Tibial nerve (tissue), 4 donors: Measurements from ENCODE around the gene ACAA1. TPM values are rescaled to one million over a fixed set of nuclear protein-coding genes. Genes with fewer than 3 reads are reported as not detected.

Experiments
- DNase-seq, 2 donors: peaks; one replicate each; pipeline ENCODE4 v3.0.0-alpha.2; 2019; ENCODE audit warnings: low spot score in 2 of 2
- H3K27ac ChIP-seq, 4 donors: fragments of 200-600 bp; sonication (generic) in 3 of 4; one replicate each; pipeline ENCODE4 v1.5.1; 2017 to 2019; ENCODE audit warnings: mild to moderate bottlenecking in 1 of 4
- H3K27me3 ChIP-seq, 2 donors: fragments of 200-600 bp; sonication (generic) in 1 of 2; one replicate each; pipeline versions ENCODE4 v1.5.1 to v1.6.0; 2017 to 2019
- H3K36me3 ChIP-seq, 3 donors: fragments of 200-600 bp; sonication (generic); one replicate each; pipeline ENCODE4 v1.5.1; 2018 to 2019
- H3K4me1 ChIP-seq, 4 donors: fragments of 200-600 bp; sonication (generic) in 3 of 4; one replicate each; pipeline ENCODE4 v1.5.1; 2017 to 2019
- H3K4me3 ChIP-seq, 4 donors: fragments of 200-600 bp; sonication (generic) in 3 of 4; one replicate each; pipeline ENCODE4 v1.5.1; 2017 to 2019; ENCODE audit warnings: mild to moderate bottlenecking in 1 of 4, moderate library complexity in 1 of 4
- H3K9me3 ChIP-seq, 4 donors: fragments of 200-600 bp; sonication (generic) in 3 of 4; one replicate each; pipeline ENCODE4 v1.5.1; 2017 to 2019
- EP300 ChIP-seq, 2 donors: sonication (generic); formaldehyde crosslinking; IDR thresholded peaks; one replicate each; pipeline ENCODE4 v1.6.1; 2017; ENCODE audit warnings: antibody characterized with exemption in 2 of 2, mild to moderate bottlenecking in 1 of 2
- POLR2A ChIP-seq, 2 donors: fragments of 450-650 bp; IDR thresholded peaks; one replicate each; pipeline ENCODE4 v1.6.1; 2017; ENCODE audit warnings: antibody characterized with exemption in 2 of 2, mild to moderate bottlenecking in 2 of 2, moderate library complexity in 2 of 2
- WGBS, 2 donors: methylation state at CpG; one replicate each; pipeline ENCODE4 v1.1.5; 2018; 5-methylcytosine and 5-hydroxymethylcytosine counted together
- total RNA-seq, 4 donors: library from RNA; depleted of rRNA; stranded (reverse); fragments of >200 nt; gene quantifications; one replicate each; pipeline ENCODE4 v1.1.0, GENCODE V29; 2016
- TF ChIP-seq, protein P1 (sequence below), 5 experiments: fragments of 200-600 bp in 3 of 5; fragments of 450-650 bp in 2 of 5; sonication (generic) in 3 of 5; IDR thresholded peaks; one replicate each; pipeline ENCODE4 v1.5.1; 2016 to 2019; ENCODE audit warnings: antibody characterized with exemption in 5 of 5, mild to moderate bottlenecking in 3 of 5, moderate library complexity in 2 of 5

ACAA1 gene
- total RNA-seq, 4 donors from 2014 or later = 63.9 to 83.3 (median 80.5) TPM

DNA sequence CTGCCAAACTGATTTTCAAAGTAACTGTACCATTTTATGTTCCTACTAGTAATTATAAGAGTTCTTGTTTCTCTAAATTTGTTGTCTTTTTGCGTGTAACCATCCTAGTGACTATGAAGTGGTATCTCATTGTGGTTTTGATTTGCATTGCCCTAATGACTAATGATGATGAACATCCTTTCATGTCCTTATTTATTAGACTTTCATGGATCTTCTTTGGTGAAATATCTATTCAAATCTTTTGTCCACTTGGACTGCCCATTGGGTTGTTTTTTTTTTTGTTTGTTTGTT, 32.0 kb upstream of the ACAA1 start:
- Histone ChIP-seq H3K36me3 (no peaks in the 10 kb centered on the region), H3K9me3 (no peaks in the 10 kb centered on the region), H3K27me3 (no peaks in the 10 kb centered on the region), H3K4me1 (peaks cover 0 to 45% (median 5%) of the 10 kb centered on the region in 4 donors), H3K4me3 (no peak overlapping the region), H3K27ac (peak overlapping the region in 1 of 4 donors; percentile 32)
- DNase-seq = no peak
- WGBS, 2 donors = 38 to 55% methylated on average over 1 of the region's 1 CpG
- no peak for TF ChIP-seq POLR2A (IDR thresholded peaks at IDR 0.05)
- TF ChIP-seq EP300 (IDR thresholded peaks at IDR 0.05) = no peak
- TF ChIP-seq, protein P1, sequence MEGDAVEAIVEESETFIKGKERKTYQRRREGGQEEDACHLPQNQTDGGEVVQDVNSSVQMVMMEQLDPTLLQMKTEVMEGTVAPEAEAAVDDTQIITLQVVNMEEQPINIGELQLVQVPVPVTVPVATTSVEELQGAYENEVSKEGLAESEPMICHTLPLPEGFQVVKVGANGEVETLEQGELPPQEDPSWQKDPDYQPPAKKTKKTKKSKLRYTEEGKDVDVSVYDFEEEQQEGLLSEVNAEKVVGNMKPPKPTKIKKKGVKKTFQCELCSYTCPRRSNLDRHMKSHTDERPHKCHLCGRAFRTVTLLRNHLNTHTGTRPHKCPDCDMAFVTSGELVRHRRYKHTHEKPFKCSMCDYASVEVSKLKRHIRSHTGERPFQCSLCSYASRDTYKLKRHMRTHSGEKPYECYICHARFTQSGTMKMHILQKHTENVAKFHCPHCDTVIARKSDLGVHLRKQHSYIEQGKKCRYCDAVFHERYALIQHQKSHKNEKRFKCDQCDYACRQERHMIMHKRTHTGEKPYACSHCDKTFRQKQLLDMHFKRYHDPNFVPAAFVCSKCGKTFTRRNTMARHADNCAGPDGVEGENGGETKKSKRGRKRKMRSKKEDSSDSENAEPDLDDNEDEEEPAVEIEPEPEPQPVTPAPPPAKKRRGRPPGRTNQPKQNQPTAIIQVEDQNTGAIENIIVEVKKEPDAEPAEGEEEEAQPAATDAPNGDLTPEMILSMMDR (IDR thresholded peaks at IDR 0.05) = no peak

DNA sequence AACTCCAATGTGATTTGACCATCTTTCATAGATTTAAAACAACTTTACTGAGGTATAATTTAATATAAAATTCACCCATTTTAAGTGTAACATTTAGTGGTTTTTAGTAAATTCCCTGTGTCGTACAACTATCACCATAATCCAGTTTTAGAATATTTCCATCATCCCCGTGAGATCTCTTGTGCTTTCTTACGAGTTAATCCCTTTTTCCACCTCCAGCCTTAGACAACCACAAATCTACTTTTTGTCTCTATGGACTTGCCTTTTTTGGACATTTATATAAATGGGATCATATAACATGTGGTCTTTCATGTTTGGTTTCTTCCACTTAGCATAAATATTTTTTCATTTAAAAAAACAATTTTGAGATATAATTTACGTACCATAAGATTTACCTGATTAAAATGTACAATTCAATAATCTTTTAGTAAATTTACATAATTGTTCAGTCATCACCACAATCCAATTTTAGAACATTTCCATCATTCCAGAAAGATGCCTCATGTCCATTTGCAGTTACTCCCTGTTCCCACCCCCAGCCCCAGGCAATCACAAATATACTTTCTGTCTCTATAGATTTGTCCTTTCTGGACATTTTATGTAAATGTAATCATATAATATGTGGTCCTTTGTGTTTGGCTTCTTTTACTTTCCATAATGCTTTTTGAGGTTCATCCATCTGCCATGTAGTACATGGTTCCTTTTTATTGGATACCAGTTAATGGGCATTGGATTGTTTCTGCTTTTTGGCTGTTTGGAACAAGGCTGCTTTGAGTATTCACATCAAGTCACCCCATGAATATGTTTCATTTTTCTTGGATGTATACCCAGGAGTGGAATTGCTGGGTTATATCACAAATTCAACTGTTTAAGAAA, 31.5 kb upstream of the ACAA1 start:
- Histone ChIP-seq H3K9me3 (no peaks in the 10 kb centered on the region), H3K27ac (peak overlapping the region in 1 of 4 donors; percentile 32), H3K27me3 (no peaks in the 10 kb centered on the region), H3K4me1 (peaks cover 0 to 39% (median 5%) of the 10 kb centered on the region in 4 donors), H3K36me3 (no peaks in the 10 kb centered on the region), H3K4me3 (no peak overlapping the region)
- no peak for DNase-seq
- WGBS, 2 donors = 81 to 83% methylated on average over 4 of the region's 4 CpGs
- TF ChIP-seq, protein P1 (IDR thresholded peaks at IDR 0.05) = no peak
- no peak for TF ChIP-seq EP300 (IDR thresholded peaks at IDR 0.05)
- no peak for TF ChIP-seq POLR2A (IDR thresholded peaks at IDR 0.05)

DNA sequence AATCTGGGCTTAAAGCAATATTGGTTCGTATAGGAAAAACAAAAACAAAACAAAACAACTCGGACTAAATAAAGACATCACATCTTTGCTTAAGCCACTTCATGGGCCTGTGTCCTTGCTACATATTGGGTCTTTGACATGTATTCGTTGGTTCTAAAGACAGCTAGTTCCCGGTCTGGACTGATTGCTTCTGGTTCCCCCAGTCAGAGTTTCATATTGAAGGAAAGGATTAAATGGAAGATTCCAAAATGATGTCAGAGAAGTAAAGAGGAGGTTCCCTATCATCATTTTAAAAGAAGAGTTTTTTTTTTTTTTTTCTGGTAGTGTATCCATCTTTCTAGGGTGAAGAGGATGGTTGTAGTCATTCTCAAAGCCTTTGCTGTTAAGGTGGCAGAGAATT, 30.7 kb upstream of the ACAA1 start:
- Histone ChIP-seq H3K9me3 (no peaks in the 10 kb centered on the region), H3K36me3 (no peaks in the 10 kb centered on the region), H3K27ac (no peak overlapping the region), H3K27me3 (no peaks in the 10 kb centered on the region), H3K4me3 (no peak overlapping the region), H3K4me1 (peaks cover 0 to 33% (median 5%) of the 10 kb centered on the region in 4 donors)
- WGBS, 2 donors = 85 to 88% methylated on average over 4 of the region's 4 CpGs
- DNase-seq = no peak
- TF ChIP-seq EP300 (IDR thresholded peaks at IDR 0.05) (no peak), POLR2A (IDR thresholded peaks at IDR 0.05) (no peak)
- TF ChIP-seq, protein P1 (IDR thresholded peaks at IDR 0.05) = no peak

DNA sequence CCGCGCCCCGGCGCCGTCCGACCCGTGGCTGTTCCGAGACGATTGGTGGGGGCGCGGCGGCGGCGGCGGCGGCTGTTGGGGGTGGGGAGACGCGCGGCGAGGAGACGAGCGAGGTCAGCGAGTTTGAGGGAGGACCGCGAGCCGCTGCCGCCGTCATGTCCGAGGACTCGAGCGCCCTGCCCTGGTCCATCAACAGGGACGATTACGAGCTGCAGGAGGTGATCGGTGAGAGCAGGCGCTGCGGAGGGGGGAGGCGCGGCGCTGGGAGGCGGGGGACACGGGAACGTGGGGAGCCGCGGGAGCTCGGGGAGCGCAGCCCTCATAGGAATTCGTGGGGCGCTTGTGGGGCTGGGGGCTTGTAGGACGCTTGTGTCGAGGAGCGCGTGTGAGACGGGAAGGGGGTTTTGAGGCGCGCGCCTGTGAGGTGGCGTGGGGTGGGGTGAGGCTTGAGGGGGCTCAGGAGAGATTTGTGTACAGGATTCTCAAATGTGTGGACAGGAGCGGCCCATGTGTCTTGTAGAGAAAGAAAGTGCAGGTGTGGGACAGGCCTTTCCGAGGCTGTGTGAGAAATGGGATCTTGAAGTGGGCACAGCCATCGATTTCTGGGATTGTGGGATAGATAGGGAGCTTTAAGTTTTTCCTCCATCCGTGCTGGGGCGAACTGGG, 28.9 kb upstream of the ACAA1 start:
- Histone ChIP-seq H3K4me1 (peaks cover 0 to 27% (median 5%) of the 10 kb centered on the region in 4 donors), H3K4me3 (peak overlapping the region; percentile 72 to 83 (median 76)), H3K27ac (peak overlapping the region; percentile 88 to 98 (median 96)), H3K27me3 (no peaks in the 10 kb centered on the region), H3K36me3 (no peaks in the 10 kb centered on the region), H3K9me3 (no peaks in the 10 kb centered on the region)
- DNase-seq = peak; percentile 31 to 36
- TF ChIP-seq, protein P1 (IDR thresholded peaks at IDR 0.05) = no peak
- TF ChIP-seq POLR2A (IDR thresholded peaks at IDR 0.05) = no peak
- TF ChIP-seq EP300 (IDR thresholded peaks at IDR 0.05) = no peak
- WGBS, 2 donors = 1 to 3% methylated on average over 23 to 29 of the region's 62 CpGs
